B cell (primary cell): ENCODE measurements around the gene PITPNM3. TPM values are rescaled to one million over a fixed set of nuclear protein-coding genes. Genes with fewer than 3 reads are reported as not detected.

Experiments
- ATAC-seq: fragments of 200-7000 bp; cut with Tn5 transposase; one replicate; pipeline ENCODE4 v1.10.0; 2021; ENCODE audit warnings: low read depth, mild to moderate bottlenecking, moderate number of reproducible peaks, moderate library complexity
- CTCF ChIA-PET: fragments of 350-600 bp; sonication (Branson Sonifier 250); formaldehyde crosslinking; loops from one replicate; lab custom pipeline; 2021; ENCODE audit warnings: antibody characterized with exemption, inconsistent platforms; lab: Charles Lee
- POLR2A ChIA-PET: fragments of 350-600 bp; sonication (Branson Sonifier 250); formaldehyde crosslinking; loops from one replicate; lab custom pipeline; 2021; ENCODE audit warnings: antibody characterized with exemption; lab: Charles Lee
- DNase-seq: peaks from one replicate; pipeline ENCODE4 v3.0.0; 2013
- H2AFZ ChIP-seq: 2 replicates; pipeline ENCODE4 v1.6.1; 2012; ENCODE audit warnings: mild to moderate bottlenecking, low read depth, low read length; ENCODE audit not compliant: insufficient read depth, poor library complexity, severe bottlenecking
- H3K27ac ChIP-seq, 2 donors: 1 replicate in 1 of 2; 2 replicates in 1 of 2; pipeline ENCODE4 v1.5.1; 2012 to 2013; ENCODE audit warnings: low read length in 2 of 2, mild to moderate bottlenecking in 2 of 2, moderate library complexity in 1 of 2
- H3K27me3 ChIP-seq, 4 experiments: fragments of 200-600 bp in 1 of 4; sonication (generic) in 1 of 4; replicated peaks in 1 of 4; 1 replicate in 2 of 4; 2 replicates in 2 of 4; pipeline versions ENCODE4 v1.6.1 to v1.7.0; 2013 to 2016; ENCODE audit warnings: low read length in 3 of 4, mild to moderate bottlenecking in 2 of 4, mixed read lengths in 1 of 4, moderate library complexity in 1 of 4; ENCODE audit not compliant: insufficient read depth in 4 of 4, control insufficient read depth in 3 of 4; ENCODE audit errors: control extremely low read depth in 1 of 4
- H3K36me3 ChIP-seq, 2 experiments: replicated peaks in 1 of 2; 1 replicate in 1 of 2; 2 replicates in 1 of 2; pipeline versions ENCODE4 v1.6.1 to v1.7.1; 2013; ENCODE audit warnings: low read length in 1 of 2; ENCODE audit not compliant: insufficient read depth in 2 of 2, control insufficient read depth in 1 of 2; ENCODE audit errors: control extremely low read depth in 1 of 2, extremely low read depth in 1 of 2
- H3K4me1 ChIP-seq, 2 donors: fragments of 200-600 bp in 1 of 2; sonication (generic) in 1 of 2; 1 replicate in 1 of 2; 2 replicates in 1 of 2; pipeline versions ENCODE4 v1.5.1 to v1.6.1; 2013 to 2017; ENCODE audit warnings: low read length in 2 of 2; ENCODE audit not compliant: control insufficient read depth in 2 of 2, insufficient read depth in 2 of 2
- H3K4me2 ChIP-seq: replicated peaks from 2 replicates; pipeline ENCODE3; 2012; ENCODE audit warnings: mild to moderate bottlenecking, low read depth, low read length; ENCODE audit not compliant: poor library complexity, severe bottlenecking
- H3K4me3 ChIP-seq, 5 experiments: fragments of 200-600 bp in 1 of 5; sonication (generic) in 1 of 5; 1 replicate in 3 of 5; 2 replicates in 2 of 5; pipeline versions ENCODE4 v1.5.1 to v1.7.0; 2011 to 2016; ENCODE audit warnings: low read length in 4 of 5, mild to moderate bottlenecking in 4 of 5, low read depth in 2 of 5, control low read depth in 1 of 5, moderate library complexity in 1 of 5; ENCODE audit not compliant: insufficient read depth in 1 of 5; ENCODE audit errors: control extremely low read depth in 1 of 5, extremely low read depth in 1 of 5
- H3K79me2 ChIP-seq: fragments of 200-600 bp; sonication (generic); one replicate; pipeline ENCODE4 v1.6.0; 2016; ENCODE audit warnings: low read length; ENCODE audit not compliant: control insufficient read depth, insufficient read depth
- H3K9ac ChIP-seq: fragments of 200-600 bp; sonication (generic); 2 replicates; pipeline ENCODE4 v1.6.1; 2017; ENCODE audit warnings: mild to moderate bottlenecking, low read length, moderate library complexity
- H3K9me3 ChIP-seq, 3 donors: one replicate each; pipeline versions ENCODE4 v1.6.1 to v1.7.1; 2013; ENCODE audit warnings: low read length in 2 of 3; ENCODE audit not compliant: control insufficient read depth in 2 of 3, insufficient read depth in 1 of 3; ENCODE audit errors: control extremely low read depth in 1 of 3
- H4K20me1 ChIP-seq: 2 replicates; pipeline ENCODE4 v1.6.0; 2012; ENCODE audit warnings: mild to moderate bottlenecking, low read length; ENCODE audit not compliant: insufficient read depth, control insufficient read depth, poor library complexity, severe bottlenecking
- H3K27ac Mint-ChIP-seq: one replicate; pipeline ENCODE4 v1.8.0; 2021; ENCODE audit warnings: mixed read lengths
- H3K27me3 Mint-ChIP-seq: one replicate; pipeline ENCODE4 v1.8.0; 2021; ENCODE audit warnings: mixed read lengths
- H3K4me1 Mint-ChIP-seq: one replicate; pipeline ENCODE4 v1.8.0; 2021; ENCODE audit warnings: mixed read lengths
- H3K4me3 Mint-ChIP-seq: one replicate; pipeline ENCODE4 v1.8.0; 2021; ENCODE audit warnings: mixed read lengths
- H3K9me3 Mint-ChIP-seq: one replicate; pipeline ENCODE4 v1.8.0; 2022; ENCODE audit warnings: mixed read lengths; ENCODE audit not compliant: insufficient read depth
- EZH2 ChIP-seq: IDR thresholded peaks from 2 replicates; pipeline ENCODE4 v1.6.1; 2012; ENCODE audit warnings: borderline replicate concordance, low read depth, mild to moderate bottlenecking, moderate library complexity, low read length; ENCODE audit not compliant: insufficient read depth, poor library complexity, severe bottlenecking
- WGBS: methylation state at CpG from one replicate; pipeline ENCODE4 v1.1.5; 2013; ENCODE audit warnings: missing lambda C conversion rate; ENCODE audit not compliant: insufficient coverage; 5-methylcytosine and 5-hydroxymethylcytosine counted together
- intact Hi-C: fragments of 100-400 bp; cut with micrococcal nuclease; formaldehyde crosslinking; loops from one replicate; pipeline ENCODE4 v1.10.0; 2022
- polyA plus RNA-seq: library from polyadenylated mRNA; depleted of rRNA; stranded (reverse); fragments of >200 nt; gene quantifications from 2 replicates; pipeline ENCODE4 v1.2.3, GENCODE V29; 2012
- total RNA-seq, 2 donors: library from RNA; stranded (reverse); fragments of 120-200 nt in 1 of 2; gene quantifications; 1 replicate in 1 of 2; 2 replicates in 1 of 2; pipeline versions ENCODE4 v1.2.3 to v1.2.4, GENCODE V29; 2013 to 2022
- TF ChIP-seq, protein P1 (sequence below): fragments of 200-600 bp; IDR thresholded peaks from one replicate; pipeline ENCODE4 v1.8.0; 2022; ENCODE audit warnings: antibody characterized with exemption, mild to moderate bottlenecking

PITPNM3 gene
- total and polyA plus RNA-seq, 2 donors (not counting 1 experiment from before 2014, with no cell fraction given), result 0.31 to 0.49 TPM

- peaks cover 7% of the 10 kb centered on the region for H3K27me3 Mint-ChIP-seq
- no peak overlapping the region for H3K27ac Mint-ChIP-seq
- H3K4me1 ChIP-seq, result no peaks in the 10 kb centered on the region
- H3K36me3 ChIP-seq, result no peaks in the 10 kb centered on the region
- DNase-seq, result no peak
- no peak overlapping the region for H3K4me3 ChIP-seq
- no peaks in the 10 kb centered on the region for H3K9me3 Mint-ChIP-seq
- ChIA-PET CTCF (no interaction called here), POLR2A (no interaction called here)
- H3K9ac ChIP-seq, result no peak overlapping the region
- no peaks in the 10 kb centered on the region for H4K20me1 ChIP-seq
- H3K27ac ChIP-seq, result no peak overlapping the region
- intact Hi-C loops, result no loop called here
- no peaks in the 10 kb centered on the region for H3K4me1 Mint-ChIP-seq
- whole genome bisulfite sequencing, result 88% methylated on average over 9 of the region's 13 CpGs
- no peak overlapping the region for H2AFZ ChIP-seq
- H3K9me3 ChIP-seq, result no peaks in the 10 kb centered on the region
- no peak overlapping the region for H3K4me3 Mint-ChIP-seq
- H3K4me2 ChIP-seq, result no peak overlapping the region
- no peak for ATAC-seq
- H3K27me3 ChIP-seq, result no peaks in the 10 kb centered on the region
- TF ChIP-seq, protein P1, sequence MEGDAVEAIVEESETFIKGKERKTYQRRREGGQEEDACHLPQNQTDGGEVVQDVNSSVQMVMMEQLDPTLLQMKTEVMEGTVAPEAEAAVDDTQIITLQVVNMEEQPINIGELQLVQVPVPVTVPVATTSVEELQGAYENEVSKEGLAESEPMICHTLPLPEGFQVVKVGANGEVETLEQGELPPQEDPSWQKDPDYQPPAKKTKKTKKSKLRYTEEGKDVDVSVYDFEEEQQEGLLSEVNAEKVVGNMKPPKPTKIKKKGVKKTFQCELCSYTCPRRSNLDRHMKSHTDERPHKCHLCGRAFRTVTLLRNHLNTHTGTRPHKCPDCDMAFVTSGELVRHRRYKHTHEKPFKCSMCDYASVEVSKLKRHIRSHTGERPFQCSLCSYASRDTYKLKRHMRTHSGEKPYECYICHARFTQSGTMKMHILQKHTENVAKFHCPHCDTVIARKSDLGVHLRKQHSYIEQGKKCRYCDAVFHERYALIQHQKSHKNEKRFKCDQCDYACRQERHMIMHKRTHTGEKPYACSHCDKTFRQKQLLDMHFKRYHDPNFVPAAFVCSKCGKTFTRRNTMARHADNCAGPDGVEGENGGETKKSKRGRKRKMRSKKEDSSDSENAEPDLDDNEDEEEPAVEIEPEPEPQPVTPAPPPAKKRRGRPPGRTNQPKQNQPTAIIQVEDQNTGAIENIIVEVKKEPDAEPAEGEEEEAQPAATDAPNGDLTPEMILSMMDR, result no peak
- no peak for TF ChIP-seq EZH2
- no peaks in the 10 kb centered on the region for H3K79me2 ChIP-seq
These were observed 76.6 kb downstream of the PITPNM3 start for GRCh38 chr17:6479622-6480302.

DNA sequence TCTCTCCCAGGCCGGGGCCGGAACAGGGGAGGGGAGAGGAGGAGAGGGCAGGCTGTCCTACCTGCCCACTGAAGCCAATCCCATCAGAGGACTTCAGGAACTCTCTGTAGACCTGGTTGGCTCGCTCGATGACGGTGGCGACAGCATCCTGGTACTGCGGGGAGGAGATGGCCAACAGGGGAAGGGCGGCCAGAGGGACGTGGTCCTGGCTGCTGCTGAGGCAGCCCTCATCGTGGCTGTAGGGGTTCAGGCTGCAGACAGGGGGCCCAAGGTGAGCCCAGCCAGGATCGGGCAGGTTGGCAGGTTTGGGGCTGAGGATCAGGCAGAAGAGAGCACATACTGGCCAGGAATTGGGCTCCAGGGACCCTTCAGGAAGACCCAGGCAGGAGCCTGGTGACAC lies 77.9 kb downstream of the PITPNM3 start:
- Histone ChIP-seq H3K9ac (no peak overlapping the region), H3K27me3 (no peaks in the 10 kb centered on the region), H3K79me2 (no peaks in the 10 kb centered on the region), H2AFZ (no peak overlapping the region), H4K20me1 (no peaks in the 10 kb centered on the region), H3K9me3 (no peaks in the 10 kb centered on the region), H3K36me3 (no peaks in the 10 kb centered on the region), H3K4me3 (no peak overlapping the region), H3K4me1 (no peaks in the 10 kb centered on the region), H3K4me2 (no peak overlapping the region), H3K27ac (no peak overlapping the region)
- ChIA-PET POLR2A (no interaction called here), CTCF (no interaction called here)
- TF ChIP-seq EZH2, result no peak
- TF ChIP-seq, protein P1, result no peak
- 90% methylated on average over 9 of the region's 11 CpGs for WGBS
- H3K27ac Mint-ChIP-seq, result no peak overlapping the region
- DNase-seq, result no peak
- no peak overlapping the region for H3K4me3 Mint-ChIP-seq
- ATAC-seq, result no peak
- intact Hi-C loops, result no loop called here
- no peaks in the 10 kb centered on the region for H3K9me3 Mint-ChIP-seq
- peaks cover 3% of the 10 kb centered on the region for H3K27me3 Mint-ChIP-seq
- H3K4me1 Mint-ChIP-seq, result no peaks in the 10 kb centered on the region
